HG02981 (cell line): ENCODE results near the gene GLCCI1.
A peak's percentile ranks its signal among the peaks of the same experiment; 100 is the strongest.

Experiments used
- ATAC-seq: cut with Tn5 transposase; IDR thresholded peaks from one replicate; pipeline ENCODE4 v1.9.1; 2021; ENCODE audit warnings: mild to moderate bottlenecking, moderate library complexity; ENCODE audit not compliant: unreplicated experiment

Gene GLCCI1

DNA sequence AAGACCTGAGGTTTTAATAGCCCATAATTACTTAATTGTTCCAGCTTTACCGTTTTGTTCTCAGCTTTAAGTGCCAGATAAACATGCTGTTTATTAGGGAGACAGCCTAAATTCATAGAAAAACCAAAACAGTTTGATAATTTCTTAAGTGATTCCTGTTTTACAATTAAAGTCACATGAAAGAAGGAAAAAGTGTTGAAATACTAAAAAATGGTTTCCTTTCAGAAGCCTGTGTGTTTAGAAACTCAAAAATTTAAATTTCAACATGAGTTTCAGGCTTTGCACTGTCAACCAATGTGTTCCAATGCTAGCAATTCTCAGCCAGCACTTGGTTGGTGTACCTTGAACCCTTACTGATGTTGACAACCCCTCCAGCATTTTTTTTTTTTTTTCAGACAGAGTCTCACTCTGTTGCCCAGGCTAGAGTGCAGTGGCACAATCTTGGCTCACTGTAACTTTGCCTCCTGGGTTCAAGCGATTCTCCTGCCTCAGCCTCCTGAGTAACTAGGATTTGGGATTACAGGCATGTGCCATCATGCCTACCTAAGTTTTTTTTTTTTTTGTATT is 158.1 kb downstream of the GLCCI1 start:
- ATAC-seq, result no peak

DNA sequence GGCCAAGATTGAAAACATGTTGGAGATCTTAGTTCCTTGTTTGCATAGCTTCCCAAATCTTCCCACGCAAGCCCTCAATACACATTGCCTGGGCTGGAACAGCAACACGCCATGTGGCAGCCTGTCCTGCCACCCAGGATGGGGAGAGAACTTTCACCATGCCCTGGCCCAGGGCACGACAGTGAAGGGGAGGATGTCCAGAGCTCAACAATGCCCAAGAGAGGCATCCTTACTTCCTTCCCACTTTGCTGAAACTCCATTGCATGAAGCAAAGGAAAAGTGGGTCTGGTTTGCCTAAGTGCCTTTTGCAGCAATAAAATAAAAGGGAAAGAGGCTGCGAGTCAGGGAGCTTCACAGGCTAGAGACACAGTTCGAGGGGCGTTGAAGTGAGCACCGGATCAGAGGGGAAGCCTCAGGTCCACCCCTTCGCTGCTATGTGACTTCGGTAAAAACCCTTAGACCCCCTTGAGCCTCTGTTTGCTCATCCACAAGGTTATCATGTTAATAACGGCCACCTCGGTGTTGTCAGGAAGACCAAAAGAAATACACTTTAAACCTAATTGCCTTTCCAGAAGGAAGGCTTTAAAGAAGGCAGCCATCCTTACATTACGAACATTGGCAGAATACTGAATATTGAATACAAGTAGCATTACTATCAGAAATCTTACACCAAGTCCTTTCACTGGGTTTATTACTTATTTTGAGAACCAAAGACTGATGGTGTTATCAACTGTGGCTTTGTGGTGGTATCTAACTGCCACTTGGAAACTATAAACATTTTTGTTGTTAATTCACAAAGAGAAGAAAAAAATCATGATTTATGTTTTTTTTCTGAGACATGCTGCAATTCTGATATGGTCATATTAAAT is 160.1 kb downstream of the GLCCI1 start:
- no peak for ATAC-seq

DNA sequence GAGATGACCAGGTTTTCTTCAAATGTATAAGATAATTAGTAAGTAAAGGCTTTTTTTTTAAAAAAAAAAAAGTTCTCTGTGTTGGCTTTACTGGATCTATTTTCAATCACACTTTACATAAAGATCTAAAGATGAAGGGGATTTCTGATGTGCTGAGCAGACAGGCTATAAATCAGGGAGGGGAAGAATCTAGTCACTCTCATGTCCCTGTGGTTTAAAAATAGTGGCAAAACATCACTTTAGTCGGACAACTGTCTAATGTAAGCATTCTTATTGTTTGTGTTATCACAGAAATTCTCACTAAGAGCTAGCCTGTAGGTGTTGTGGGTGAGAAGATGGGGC is 160.7 kb downstream of the GLCCI1 start:
- ATAC-seq, result no peak

DNA sequence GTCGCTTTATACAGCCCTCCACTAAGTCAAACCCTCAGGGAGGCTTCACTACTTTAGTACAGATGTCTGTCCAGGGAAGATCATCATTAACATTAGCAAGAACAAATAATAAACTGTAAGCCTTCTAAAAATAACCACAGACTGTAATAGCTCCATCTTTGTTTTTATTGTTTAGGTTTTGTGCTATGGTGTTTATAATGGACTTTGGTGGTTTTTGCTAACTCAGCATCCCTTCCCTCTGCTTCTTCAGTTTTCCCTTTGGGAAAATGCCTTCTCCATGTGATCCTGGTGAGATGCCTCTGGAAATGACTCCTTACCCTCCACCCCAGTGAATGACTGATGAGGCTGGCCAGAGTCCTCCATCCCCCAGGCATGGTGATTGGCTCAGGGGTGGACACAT is 162.1 kb downstream of the GLCCI1 start:
- ATAC-seq, result no peak

DNA sequence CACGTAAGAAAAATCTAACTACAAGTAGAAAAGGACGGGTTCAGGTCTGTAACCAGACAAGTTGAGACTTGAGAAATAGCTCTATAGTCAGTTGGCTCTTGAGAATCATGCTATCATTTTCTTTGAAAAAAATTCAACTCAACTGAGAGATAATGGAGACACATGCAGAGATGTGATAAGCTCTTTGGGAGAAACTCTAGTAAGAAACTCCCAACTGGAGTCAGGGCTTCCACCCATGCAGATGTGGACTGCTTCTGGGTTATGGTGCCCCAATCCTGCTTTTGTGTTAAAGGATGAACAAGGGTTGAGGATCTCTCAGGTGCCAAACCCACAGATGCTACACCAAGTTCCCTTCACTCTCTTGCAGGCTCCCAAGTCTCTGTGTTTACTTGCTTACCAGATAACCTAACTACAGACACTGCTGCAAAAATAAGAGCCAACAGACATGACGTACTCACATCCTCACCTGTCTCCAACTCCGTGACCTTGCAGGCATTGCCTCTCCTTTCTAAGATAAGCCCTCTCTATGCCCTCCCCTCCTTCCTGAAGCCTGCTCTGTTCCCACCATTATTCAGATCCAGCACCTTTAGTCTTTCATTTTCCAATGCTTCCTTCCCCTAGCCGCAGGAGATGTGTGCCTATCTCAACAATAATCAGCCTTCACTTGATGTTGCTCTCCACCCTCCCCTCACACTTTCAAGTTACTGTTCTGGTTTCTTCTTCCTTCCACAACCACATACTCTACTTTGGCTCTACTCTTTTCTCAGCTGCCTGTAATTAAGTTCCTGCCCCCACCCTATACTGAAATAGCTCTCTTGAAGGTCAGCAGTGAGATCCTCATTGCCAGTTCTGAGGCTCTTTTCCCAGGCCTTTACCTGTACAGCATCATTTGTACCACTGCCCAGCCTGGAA is 163.4 kb downstream of the GLCCI1 start:
- ATAC-seq, result peak; percentile 35

DNA sequence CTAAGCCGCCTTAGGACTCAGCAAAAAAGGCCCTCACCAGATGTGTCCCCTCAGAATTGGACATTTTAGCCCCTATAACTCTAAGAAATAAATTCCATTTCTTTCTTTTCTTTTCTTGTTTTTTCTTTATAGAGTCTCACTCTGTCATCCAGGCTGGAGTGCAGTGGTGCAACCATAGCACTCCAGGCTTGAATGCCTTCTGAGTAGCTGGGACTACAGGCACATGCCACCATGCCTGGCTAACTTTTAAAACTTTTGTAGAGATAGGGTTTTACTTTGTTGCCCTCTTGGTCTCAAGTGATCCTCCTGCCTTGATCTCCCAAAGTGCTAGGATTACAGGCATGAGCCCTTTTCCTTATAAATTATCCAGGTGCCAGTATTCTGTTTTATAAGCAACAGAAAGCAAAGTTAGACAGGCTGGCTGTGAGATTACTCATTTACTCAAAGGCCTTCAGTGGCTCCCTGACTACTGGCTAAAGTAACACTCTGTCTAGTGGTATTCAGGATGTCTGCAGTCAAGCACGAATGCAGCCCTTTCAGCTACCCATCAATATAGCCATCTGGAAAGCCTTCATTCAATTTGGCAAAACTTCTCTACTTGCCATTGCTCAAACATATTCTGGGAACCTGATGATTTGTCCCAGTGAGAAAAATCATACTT is 164.7 kb downstream of the GLCCI1 start:
- ATAC-seq, result peak; percentile 33

DNA sequence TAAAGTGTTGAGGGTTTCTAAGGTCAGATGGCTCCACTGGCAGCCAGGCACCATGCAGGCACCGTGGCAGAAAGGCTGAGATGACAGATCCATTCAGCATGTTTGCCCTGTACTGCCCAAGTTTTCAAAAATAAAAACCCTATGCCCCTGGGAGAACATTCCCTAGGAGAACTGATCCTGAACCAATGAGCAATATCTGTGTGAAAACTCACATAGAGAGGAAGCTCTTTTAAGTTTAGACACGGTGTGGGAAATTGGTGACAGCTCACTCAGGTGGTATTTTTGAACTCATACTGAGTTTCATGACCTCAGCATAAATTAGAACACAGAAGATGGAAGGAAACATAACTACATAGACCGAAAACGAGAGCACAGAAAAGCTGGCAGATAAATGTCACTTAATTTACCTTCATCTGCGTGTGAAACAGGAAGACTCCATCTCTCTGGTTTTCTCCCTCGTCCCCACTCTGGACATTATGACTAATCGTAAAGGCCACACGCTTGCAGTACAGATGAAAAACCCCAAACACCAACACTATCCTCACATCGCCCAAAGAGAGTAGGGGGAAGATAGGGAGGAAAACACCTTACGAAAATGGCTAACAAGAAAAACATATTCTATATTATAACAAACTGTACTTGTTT is 165.6 kb downstream of the GLCCI1 start:
- peak; percentile 58 for ATAC-seq

DNA sequence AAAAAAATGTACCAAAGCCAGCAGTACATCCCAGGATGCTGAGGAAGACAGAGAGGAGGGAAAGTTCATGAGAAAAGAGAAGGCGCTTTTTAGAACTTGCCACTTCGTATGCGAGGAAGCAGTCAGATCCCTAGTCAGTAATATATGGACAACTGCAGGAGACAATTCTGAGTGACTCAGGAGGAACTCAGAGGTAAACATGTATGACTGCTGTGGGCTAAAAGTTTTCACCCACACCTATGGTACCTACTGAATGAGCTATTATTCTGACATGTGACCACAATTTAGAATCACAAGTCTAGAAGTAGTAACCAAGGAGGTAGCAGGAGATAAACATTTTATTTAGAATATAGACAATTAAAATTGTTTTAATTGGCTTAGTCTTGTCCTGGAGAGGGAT is 166.8 kb downstream of the GLCCI1 start:
- no peak for ATAC-seq

DNA sequence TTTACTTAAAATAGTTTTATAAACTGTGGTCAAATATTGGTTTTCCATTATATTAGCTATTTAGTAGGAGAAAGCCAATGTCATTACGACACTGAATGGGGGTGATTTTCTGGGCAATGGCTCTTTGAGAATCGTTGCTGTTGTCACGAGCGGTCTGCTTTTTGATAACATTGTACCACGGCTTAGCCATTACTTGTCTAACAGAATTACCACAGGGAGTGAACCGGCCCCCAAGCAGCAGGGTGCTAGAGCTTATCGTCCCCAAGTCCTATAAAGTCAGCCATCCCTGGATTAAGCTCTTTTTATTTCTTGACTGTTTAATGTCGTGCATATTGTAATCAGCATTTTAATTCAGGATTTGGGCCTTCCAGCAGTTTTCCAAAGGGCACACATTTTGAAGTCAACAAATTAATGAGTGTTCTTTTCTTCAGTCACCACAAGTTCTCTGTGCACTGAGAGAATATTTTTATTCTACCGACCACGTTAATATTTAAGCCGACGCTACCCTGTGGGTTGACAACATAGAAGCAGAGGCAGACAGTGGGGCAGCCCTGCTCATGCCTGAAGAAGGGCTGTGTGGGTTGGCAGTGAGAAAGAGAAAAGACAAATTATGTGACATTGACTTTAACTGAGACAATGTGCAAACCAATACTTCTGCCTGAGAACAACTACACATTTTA is 167.6 kb downstream of the GLCCI1 start:
- ATAC-seq, result no peak
